HG03064 (cell line): ENCODE data around the gene SMIM1.
"Not testable (repeated sequence)": the region's sequence is repeated elsewhere in the genome, so short reads cannot be mapped to it uniquely, and the experiment has no call there.

Experiments
- ATAC-seq: cut with Tn5 transposase; IDR thresholded peaks from one replicate; pipeline ENCODE4 v1.9.1; 2021; ENCODE audit warnings: low read depth; ENCODE audit not compliant: unreplicated experiment

The SMIM1 gene

GRCh38 chr1:3772715-3773571, at the start of gene SMIM1:
SMIM1 (plus strand) TSS chr1:3772749; CDS start chr1:3775374, 2,625 bp downstream.
- ATAC-seq: peak; percentile 25

GRCh38 chr1:3722846-3723245, 49.7 kb upstream of the SMIM1 start:
- no peak for ATAC-seq

GRCh38 chr1:3724416-3725030, 48.0 kb upstream of the SMIM1 start:
- not testable (repeated sequence) for ATAC-seq

- ATAC-seq: no peak
Observed at GRCh38 chr1:3725366-3725765, 47.2 kb upstream of the SMIM1 start.

- no peak for ATAC-seq
Observed at GRCh38 chr1:3727042-3727824, 45.3 kb upstream of the SMIM1 start.

GRCh38 chr1:3727825-3728776, 44.4 kb upstream of the SMIM1 start:
- ATAC-seq: no peak

- ATAC-seq: no peak
Observed at GRCh38 chr1:3729594-3730542, 42.7 kb upstream of the SMIM1 start.

GRCh38 chr1:3730543-3731247, 41.9 kb upstream of the SMIM1 start:
- no peak for ATAC-seq

GRCh38 chr1:3731583-3732433, 40.7 kb upstream of the SMIM1 start:
- ATAC-seq: no peak

- no peak for ATAC-seq
Observed at GRCh38 chr1:3732434-3733093, 40.0 kb upstream of the SMIM1 start.

GRCh38 chr1:3733094-3733882, 39.3 kb upstream of the SMIM1 start:
- no peak for ATAC-seq

GRCh38 chr1:3733883-3734589, 38.5 kb upstream of the SMIM1 start:
- ATAC-seq: no peak

GRCh38 chr1:3734602-3735001, 37.9 kb upstream of the SMIM1 start:
- no peak for ATAC-seq

GRCh38 chr1:3735027-3735681, 37.4 kb upstream of the SMIM1 start:
- ATAC-seq: no peak

- ATAC-seq: no peak
Observed at GRCh38 chr1:3735688-3736087, 36.9 kb upstream of the SMIM1 start.
